MV-4-11 (cell line): ENCODE data around the gene TAAR1.
A peak's percentile ranks its signal among the peaks of the same experiment; 100 is the strongest.
"Not testable (repeated sequence)": the region's sequence is repeated elsewhere in the genome, so short reads cannot be mapped to it uniquely, and the experiment has no call there.

Source experiments
- DNase-seq: peaks from one replicate; lab custom pipeline; 2025; lab: John Stamatoyannopoulos, UW

Gene TAAR1

GRCh38 chr6:132661906-132662305, 2.9 kb upstream of the TAAR1 start:
- no peak for DNase-seq

- DNase-seq = peak; percentile 98
Observed at GRCh38 chr6:132651062-132651461, 7.9 kb downstream of the TAAR1 start.

GRCh38 chr6:132650429-132650828, 8.6 kb downstream of the TAAR1 start:
- DNase-seq = no peak

GRCh38 chr6:132648828-132649227, 10.2 kb downstream of the TAAR1 start:
- DNase-seq = no peak

GRCh38 chr6:132648356-132648755, 10.6 kb downstream of the TAAR1 start:
- DNase-seq = peak; percentile 92

DNA sequence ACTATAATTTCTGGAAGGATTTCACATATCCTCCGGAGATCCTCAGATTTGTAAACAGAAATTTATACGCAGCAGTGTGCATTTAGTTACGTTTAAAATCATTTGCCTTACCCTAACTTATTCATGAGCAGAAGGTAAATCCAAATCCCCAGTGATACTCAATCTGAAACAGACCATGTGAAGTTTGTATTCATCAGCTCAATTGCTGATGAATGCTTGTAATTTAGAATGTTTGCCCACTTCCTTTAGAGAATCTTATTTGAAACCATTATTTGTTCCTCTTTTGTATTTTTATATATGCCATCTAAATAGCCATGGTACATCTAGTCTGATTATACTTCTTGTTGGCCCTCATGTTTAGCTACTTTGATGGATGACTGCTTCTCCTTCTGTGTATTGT, 15.4 kb downstream of the TAAR1 start:
- peak; percentile 59 for DNase-seq

DNA sequence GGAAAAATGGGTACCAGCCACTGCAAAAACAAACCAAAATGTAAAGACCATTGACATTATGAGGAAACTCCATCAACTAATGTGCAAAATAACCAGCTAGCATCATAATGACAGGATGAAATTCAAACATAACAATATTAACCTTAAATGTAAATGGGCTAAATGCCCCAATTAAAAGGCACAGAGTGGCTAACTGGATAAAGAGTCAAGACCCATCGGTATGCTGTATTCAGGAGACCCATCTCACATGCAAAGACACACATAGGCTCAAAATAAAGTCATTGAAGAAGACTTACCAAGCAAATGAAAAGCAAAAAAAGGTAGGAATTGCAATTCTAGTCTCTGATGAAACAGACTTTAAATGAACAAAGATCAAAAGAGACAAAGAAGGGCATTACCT, 21.8 kb downstream of the TAAR1 start:
- not testable (repeated sequence) for DNase-seq

- DNase-seq = not testable (repeated sequence)
Observed at GRCh38 chr6:132635906-132636305, 23.1 kb downstream of the TAAR1 start.

DNA sequence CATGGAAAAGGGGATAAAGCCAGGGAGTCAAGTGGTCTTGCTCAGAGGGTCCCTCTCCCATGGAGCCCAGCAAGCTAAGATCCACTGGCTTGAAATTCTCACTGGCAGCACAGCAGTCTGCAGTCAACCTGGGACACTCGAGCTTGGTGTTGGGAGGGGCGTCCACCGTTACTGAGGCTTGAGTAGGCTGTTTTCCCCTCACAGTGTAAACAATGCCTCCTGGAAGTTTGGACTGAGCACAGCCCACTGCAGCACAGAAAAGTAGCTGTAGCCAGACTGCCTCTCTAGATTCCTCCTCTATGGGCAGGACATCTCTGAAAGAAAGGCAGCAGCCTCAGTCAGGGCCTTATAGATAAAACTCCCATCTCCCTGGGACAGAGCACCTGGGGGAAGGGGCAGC, 23.7 kb downstream of the TAAR1 start:
- DNase-seq = not testable (repeated sequence)

DNA sequence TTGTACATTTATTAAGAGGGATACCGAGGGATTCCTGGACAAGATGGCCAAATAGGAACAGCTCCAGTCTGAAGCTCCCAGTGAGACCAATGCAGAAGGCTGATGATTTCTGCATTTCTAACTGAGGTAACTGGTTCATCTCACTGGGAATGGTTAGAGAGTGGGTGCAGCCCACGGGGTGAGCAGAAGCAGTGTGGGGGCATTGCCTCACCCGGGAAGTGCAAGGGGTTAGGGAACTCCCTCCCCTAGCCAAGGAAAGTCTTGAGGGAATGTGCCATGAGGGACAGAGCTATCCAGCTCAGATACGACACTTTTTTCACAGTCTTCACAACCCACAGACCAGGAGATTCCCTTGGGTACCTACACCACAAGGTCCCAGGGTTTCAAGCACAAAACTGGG, 24.2 kb downstream of the TAAR1 start:
- no peak for DNase-seq

GRCh38 chr6:132633362-132633761, 25.6 kb downstream of the TAAR1 start:
- no peak for DNase-seq

DNA sequence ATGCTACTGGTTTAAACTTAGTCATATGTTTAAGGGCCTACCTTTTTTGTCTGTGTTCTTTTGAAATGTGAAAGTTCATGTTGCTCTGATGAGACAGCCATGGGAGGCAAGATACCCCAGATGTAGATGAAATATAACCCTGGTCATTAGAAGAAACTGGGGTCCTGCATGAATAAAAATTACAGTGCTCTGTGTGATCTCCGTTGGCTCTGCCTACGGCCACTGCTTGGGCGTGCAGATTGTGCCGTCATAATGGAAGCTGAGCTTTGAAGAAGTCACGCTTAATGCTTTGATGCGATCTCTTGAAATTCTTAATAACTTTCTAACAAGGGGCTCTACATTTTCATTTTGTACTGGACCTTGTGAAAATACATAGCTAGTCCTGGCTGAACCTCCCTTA, 34.8 kb downstream of the TAAR1 start, which contains the start of gene TAAR2:
Gene TAAR2, minus strand, starts transcription at position 101 of the 400 bp plus-strand sequence. Its CDS starts 0 bp downstream, at position 101.
- no peak for DNase-seq

DNA sequence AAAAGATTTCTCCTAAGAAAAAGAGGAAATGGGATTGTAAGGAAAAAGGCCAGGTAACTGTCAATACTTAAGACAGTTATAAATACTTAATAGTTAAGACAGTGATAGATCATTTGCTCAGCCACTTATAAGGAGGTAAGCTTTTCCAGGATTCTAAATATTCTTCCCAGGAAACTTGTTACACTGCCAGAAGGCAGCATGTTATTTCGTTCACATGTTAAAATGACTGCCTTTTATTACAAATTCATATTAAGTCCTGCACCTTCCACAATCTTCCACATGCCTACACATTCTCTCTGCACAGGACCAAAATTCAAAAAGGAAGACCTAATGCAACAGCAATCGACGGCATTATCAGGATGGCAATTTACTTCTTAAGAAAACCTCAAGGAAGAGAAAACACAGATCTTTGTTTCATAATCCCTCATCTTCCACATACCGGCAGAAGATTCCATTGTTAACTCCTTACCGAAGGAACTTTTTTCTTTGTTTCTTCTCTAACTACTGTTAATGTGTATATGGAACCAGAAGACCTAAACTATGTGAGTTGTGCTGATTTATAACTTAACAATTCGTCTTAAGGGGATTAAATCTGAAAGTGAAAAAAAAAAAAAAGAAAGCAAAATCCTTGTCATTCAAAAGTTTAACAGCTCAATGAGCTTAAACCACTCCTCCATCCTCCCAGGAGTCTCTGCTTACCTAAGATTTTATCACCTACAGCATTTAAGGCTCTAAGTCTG, 35.7 kb downstream of the TAAR1 start:
- no peak for DNase-seq

DNA sequence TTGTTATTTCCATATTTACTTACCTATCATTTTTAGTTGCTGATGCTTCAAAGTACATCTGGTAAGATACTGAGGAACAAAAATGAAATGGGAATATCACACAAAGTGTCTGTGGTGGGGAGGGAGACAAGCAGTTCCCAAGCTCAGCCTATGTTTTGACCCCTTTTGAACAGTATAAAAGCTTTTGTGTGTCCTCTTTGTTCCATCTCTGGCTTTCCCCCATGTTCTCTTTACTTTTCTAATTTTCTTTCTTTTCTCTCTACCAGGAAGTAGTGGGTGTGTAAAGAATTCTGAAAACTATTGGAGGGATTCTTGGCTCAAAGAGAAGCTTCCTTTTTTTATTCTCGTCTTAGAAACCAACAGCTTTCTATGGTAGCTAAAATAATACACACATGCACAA, 42.3 kb downstream of the TAAR1 start:
- DNase-seq = no peak

GRCh38 chr6:132614554-132614953, 44.4 kb downstream of the TAAR1 start:
- no peak for DNase-seq

- DNase-seq = no peak
Observed at GRCh38 chr6:132612449-132613108, 46.4 kb downstream of the TAAR1 start.

- DNase-seq = no peak
Observed at GRCh38 chr6:132611616-132612015, 47.4 kb downstream of the TAAR1 start.

DNA sequence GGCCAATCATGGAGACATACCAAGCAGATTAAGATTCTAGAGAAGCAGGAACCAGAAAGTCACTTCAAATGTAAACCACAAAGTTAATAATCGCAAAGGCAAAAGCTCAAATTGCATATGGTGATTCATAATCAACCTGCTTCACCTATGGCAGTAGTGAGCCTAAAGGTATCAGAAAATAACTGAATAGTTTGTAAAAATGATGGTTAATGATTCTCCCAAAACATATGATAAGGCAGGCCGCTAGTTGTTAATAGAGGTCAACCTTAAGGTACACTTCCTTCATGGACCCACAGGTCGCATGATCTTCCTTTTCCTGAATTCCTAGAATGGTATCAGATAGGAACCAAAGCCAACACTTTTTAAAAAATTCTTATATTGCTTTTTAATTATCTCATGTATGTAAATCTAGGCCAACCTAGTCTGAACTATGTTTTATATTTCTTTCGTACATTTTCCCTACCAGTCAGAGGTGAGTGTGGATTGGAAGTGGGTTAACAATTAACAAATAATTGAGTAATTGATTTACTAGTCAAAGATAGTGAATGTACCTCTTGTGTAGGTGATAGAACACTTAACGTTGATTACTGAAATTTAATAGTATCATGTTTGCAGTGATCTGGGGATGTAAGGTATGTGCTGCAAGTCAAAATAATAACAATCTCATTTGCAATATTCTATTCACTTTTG, 51.3 kb downstream of the TAAR1 start:
- DNase-seq = no peak

DNA sequence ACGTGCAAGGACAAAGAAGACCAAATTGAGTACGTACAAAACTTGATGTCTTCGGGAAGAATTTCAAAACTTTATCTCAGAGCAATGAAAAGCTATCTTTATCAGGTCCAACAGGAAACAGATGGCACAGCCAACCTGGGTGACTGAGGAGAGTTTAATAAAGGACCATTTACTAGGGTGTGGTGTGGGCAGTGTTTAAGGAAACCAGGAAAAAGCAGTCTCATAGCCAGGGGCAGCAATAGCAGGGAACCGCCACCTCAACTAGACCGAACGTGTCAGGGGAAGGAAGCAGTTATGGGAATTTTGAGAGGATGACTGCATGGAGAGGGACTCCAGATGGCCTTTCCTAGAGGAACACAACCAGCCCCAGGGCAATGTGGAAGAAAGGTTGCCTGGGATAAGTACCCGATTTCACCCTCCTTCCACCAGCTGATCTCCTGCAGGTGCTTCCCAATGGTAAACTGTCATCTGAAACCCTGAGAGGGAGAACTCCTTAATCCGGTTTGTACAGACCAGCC, 54.3 kb downstream of the TAAR1 start:
- no peak for DNase-seq

DNA sequence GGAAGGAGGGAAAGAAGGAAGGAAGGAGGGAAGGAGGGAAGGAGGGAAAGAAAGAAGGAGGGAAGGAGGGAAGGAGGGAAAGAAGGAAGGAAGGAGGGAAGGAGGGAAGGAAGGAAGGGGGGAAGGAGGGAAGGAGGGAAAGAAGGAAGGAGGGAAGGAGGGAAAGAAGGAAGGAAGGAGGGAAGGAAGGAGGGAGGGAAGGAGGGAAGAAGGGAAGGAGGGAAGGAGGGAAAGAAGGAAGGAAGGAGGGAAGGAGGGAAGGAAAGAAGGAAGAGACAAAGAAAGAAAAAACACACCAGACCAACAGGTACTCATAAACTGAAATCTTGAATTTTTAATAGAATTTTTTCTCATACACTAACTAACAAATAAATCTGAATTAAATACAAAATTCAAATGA, 58.1 kb downstream of the TAAR1 start:
- not testable (repeated sequence) for DNase-seq

DNA sequence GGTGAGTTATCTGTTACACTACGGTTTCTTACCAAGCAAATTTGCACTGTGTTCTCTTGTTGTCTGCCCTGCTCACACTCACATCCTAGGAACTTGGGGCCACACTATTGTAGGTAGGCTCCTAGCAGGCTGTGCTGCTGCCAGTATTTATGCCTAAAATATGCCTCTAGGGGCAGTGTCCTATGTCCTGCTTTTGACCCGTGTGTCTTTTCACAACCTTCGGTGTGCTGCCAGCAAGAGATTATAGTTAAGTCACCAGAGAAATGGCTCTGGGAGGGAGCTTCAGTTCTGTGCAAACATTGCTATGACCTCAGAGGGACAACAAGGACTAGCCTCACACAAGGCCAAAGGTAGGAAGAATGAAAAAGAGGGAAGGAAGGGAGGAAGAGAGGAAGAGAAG, 60.5 kb downstream of the TAAR1 start:
- peak; percentile 30 for DNase-seq

- DNase-seq = no peak
Observed at GRCh38 chr6:132596201-132596600, 62.8 kb downstream of the TAAR1 start.
